ENCODE data around the gene AHSG. TPM values are rescaled to one million over a fixed set of nuclear protein-coding genes. Genes with fewer than 3 reads are reported as not detected.

The AHSG gene
- total and polyA plus RNA-seq, 2 donors (not counting 1 experiment from before 2014, with no cell fraction given): not detected

DNA sequence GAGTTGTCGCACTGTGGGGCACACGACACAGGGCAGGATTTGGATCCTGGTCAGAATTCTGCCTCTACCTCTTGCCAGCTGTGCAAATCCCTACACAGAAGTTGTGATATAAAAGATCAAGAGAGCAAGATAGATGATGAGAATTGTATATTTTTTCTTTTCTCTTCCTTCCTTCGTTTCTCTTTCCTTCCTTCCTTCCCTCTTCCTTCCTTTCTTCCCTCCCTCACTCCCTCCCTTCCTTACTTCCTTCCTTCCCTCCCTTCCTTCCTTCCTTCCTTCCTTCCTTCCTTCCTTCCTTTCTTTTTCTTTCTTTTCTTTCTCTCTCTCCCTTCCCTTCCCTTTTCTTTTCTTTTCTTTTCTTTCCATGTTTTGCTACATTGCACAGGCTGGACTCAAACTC is 12.0 kb upstream of the AHSG start:
- no peak overlapping the region for H3K9ac ChIP-seq (ENCODE audit: low read length)
- H3K27me3 Mint-ChIP-seq: peaks cover 17% of the 10 kb centered on the region
- H3K27ac Mint-ChIP-seq: no peak overlapping the region
- no peaks in the 10 kb centered on the region for H3K27me3 ChIP-seq (replicated peaks in 1 of 4; ENCODE audit: control extremely low read depth in 1 of 4, control insufficient read depth in 3 of 4, insufficient read depth in 4 of 4, low read length in 3 of 4)
- DNase-seq: no peak
- TF ChIP-seq, protein P1, sequence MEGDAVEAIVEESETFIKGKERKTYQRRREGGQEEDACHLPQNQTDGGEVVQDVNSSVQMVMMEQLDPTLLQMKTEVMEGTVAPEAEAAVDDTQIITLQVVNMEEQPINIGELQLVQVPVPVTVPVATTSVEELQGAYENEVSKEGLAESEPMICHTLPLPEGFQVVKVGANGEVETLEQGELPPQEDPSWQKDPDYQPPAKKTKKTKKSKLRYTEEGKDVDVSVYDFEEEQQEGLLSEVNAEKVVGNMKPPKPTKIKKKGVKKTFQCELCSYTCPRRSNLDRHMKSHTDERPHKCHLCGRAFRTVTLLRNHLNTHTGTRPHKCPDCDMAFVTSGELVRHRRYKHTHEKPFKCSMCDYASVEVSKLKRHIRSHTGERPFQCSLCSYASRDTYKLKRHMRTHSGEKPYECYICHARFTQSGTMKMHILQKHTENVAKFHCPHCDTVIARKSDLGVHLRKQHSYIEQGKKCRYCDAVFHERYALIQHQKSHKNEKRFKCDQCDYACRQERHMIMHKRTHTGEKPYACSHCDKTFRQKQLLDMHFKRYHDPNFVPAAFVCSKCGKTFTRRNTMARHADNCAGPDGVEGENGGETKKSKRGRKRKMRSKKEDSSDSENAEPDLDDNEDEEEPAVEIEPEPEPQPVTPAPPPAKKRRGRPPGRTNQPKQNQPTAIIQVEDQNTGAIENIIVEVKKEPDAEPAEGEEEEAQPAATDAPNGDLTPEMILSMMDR (IDR thresholded peaks at IDR 0.05): no peak
- no peak for TF ChIP-seq EZH2 (IDR thresholded peaks at IDR 0.05; ENCODE audit: borderline replicate concordance, insufficient read depth, low read depth, low read length, poor library complexity, severe bottlenecking)
- no peaks in the 10 kb centered on the region for H3K36me3 ChIP-seq (replicated peaks in 1 of 2; ENCODE audit: control extremely low read depth in 1 of 2, control insufficient read depth in 1 of 2, extremely low read depth in 1 of 2, insufficient read depth in 2 of 2, low read length in 1 of 2)
- no peaks in the 10 kb centered on the region for H3K4me1 ChIP-seq (ENCODE audit: control insufficient read depth in 2 of 2, insufficient read depth in 2 of 2, low read length in 2 of 2)
- no peaks in the 10 kb centered on the region for H3K9me3 ChIP-seq (ENCODE audit: control extremely low read depth in 1 of 3, control insufficient read depth in 2 of 3, insufficient read depth in 1 of 3, low read length in 2 of 3)
- no peak overlapping the region for H3K4me2 ChIP-seq (replicated peaks; ENCODE audit: low read depth, low read length, poor library complexity, severe bottlenecking)
- intact Hi-C loops (cut with micrococcal nuclease): no loop called here
- no peak overlapping the region for H3K27ac ChIP-seq (ENCODE audit: low read length in 2 of 2)
- no peaks in the 10 kb centered on the region for H4K20me1 ChIP-seq (ENCODE audit: control insufficient read depth, insufficient read depth, low read length, poor library complexity, severe bottlenecking)
- ATAC-seq (ENCODE audit: low read depth): no peak
- H3K4me3 ChIP-seq (ENCODE audit: control extremely low read depth in 1 of 5, extremely low read depth in 1 of 5, insufficient read depth in 1 of 5, low read depth in 2 of 5, low read length in 4 of 5): no peak overlapping the region
- no peaks in the 10 kb centered on the region for H3K4me1 Mint-ChIP-seq
- no peak overlapping the region for H3K4me3 Mint-ChIP-seq
- H3K9me3 Mint-ChIP-seq (ENCODE audit: insufficient read depth): no peaks in the 10 kb centered on the region
- 40% methylated on average over 1 of the region's 3 CpGs for WGBS (ENCODE audit: insufficient coverage)
- no peak overlapping the region for H2AFZ ChIP-seq (ENCODE audit: insufficient read depth, low read depth, low read length, poor library complexity, severe bottlenecking)
- POLR2A ChIA-PET: no interaction called here
- H3K79me2 ChIP-seq (ENCODE audit: control insufficient read depth, insufficient read depth, low read length): no peaks in the 10 kb centered on the region
- CTCF ChIA-PET: interaction anchor here (0.6 to 4.0 kb wide), 2 partner anchors 15 to 645 kb away, joined by 6 to 24 read pairs; no protein-coding TSS in a partner anchor

DNA sequence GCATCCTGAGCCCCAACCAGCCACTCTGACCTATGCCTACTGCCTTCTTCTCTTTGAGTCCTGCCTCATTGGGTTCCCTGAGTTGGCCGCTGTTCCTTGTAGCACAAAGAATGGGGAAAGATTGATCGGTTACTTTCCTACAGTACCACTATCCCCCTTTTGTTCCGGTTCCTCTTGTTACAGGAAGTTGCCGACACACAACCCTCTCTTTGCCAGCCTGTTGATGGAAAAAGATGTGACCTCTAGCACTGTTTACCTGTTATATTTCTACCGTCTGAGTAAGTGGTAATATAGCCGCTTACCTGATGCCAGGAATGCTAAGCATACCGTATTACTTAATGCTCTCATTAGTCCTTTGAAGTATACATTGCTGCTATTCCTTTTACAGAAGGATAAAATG is 9.7 kb upstream of the AHSG start:
- H3K4me1 Mint-ChIP-seq: no peaks in the 10 kb centered on the region
- no peak overlapping the region for H3K4me3 ChIP-seq (ENCODE audit: control extremely low read depth in 1 of 5, extremely low read depth in 1 of 5, insufficient read depth in 1 of 5, low read depth in 2 of 5, low read length in 4 of 5)
- H3K36me3 ChIP-seq (replicated peaks in 1 of 2; ENCODE audit: control extremely low read depth in 1 of 2, control insufficient read depth in 1 of 2, extremely low read depth in 1 of 2, insufficient read depth in 2 of 2, low read length in 1 of 2): no peaks in the 10 kb centered on the region
- ATAC-seq (ENCODE audit: low read depth): no peak
- WGBS (ENCODE audit: insufficient coverage): no CpG with 5 or more reads among the region's 7 CpGs
- CTCF ChIA-PET: interaction anchor here (0.7 to 4.1 kb wide), 2 partner anchors 12 to 19 kb away, joined by 3 to 19 read pairs; no protein-coding TSS in a partner anchor
- no peak overlapping the region for H3K4me2 ChIP-seq (replicated peaks; ENCODE audit: low read depth, low read length, poor library complexity, severe bottlenecking)
- no peaks in the 10 kb centered on the region for H3K9me3 Mint-ChIP-seq (ENCODE audit: insufficient read depth)
- H3K4me1 ChIP-seq (ENCODE audit: control insufficient read depth in 2 of 2, insufficient read depth in 2 of 2, low read length in 2 of 2): no peaks in the 10 kb centered on the region
- H3K27me3 ChIP-seq (replicated peaks in 1 of 4; ENCODE audit: control extremely low read depth in 1 of 4, control insufficient read depth in 3 of 4, insufficient read depth in 4 of 4, low read length in 3 of 4): no peaks in the 10 kb centered on the region
- TF ChIP-seq, protein P1 (IDR thresholded peaks at IDR 0.05): no peak
- no peak for TF ChIP-seq EZH2 (IDR thresholded peaks at IDR 0.05; ENCODE audit: borderline replicate concordance, insufficient read depth, low read depth, low read length, poor library complexity, severe bottlenecking)
- H3K27ac Mint-ChIP-seq: no peak overlapping the region
- H2AFZ ChIP-seq (ENCODE audit: insufficient read depth, low read depth, low read length, poor library complexity, severe bottlenecking): no peak overlapping the region
- H4K20me1 ChIP-seq (ENCODE audit: control insufficient read depth, insufficient read depth, low read length, poor library complexity, severe bottlenecking): no peaks in the 10 kb centered on the region
- no peaks in the 10 kb centered on the region for H3K79me2 ChIP-seq (ENCODE audit: control insufficient read depth, insufficient read depth, low read length)
- H3K4me3 Mint-ChIP-seq: no peak overlapping the region
- intact Hi-C loops (cut with micrococcal nuclease): no loop called here
- DNase-seq: no peak
- H3K9ac ChIP-seq (ENCODE audit: low read length): no peak overlapping the region
- POLR2A ChIA-PET: no interaction called here
- peaks cover 12% of the 10 kb centered on the region for H3K27me3 Mint-ChIP-seq
- H3K9me3 ChIP-seq (ENCODE audit: control extremely low read depth in 1 of 3, control insufficient read depth in 2 of 3, insufficient read depth in 1 of 3, low read length in 2 of 3): no peaks in the 10 kb centered on the region
- H3K27ac ChIP-seq (ENCODE audit: low read length in 2 of 2): no peak overlapping the region

Measured in B cell (primary cell).